Panc1 (cell line): ENCODE results near the gene TTC27. TPM values are rescaled to one million over a fixed set of nuclear protein-coding genes. Genes with fewer than 3 reads are reported as not detected.
"Not testable (repeated sequence)": the region's sequence is repeated elsewhere in the genome, so short reads cannot be mapped to it uniquely, and the experiment has no call there.

Experiments used
- ATAC-seq: fragments of 200-7000 bp; cut with Tn5 transposase; 2 replicates; pipeline ENCODE4 v1.9.1; 2020; ENCODE audit warnings: mild to moderate bottlenecking, moderate library complexity
- BruUV-seq: library from RNA; stranded (reverse); fragments of 400-500 nt; replicated peaks from 2 replicates; lab custom pipeline; 2021; lab: Mats Ljungman, UMichigan
- CTCF ChIA-PET: fragments of 300-600 bp; sonication (Branson Sonifier 250); formaldehyde crosslinking; loops from one replicate; lab custom pipeline; 2022; ENCODE audit warnings: antibody characterized with exemption; lab: Charles Lee
- POLR2A ChIA-PET: fragments of 300-600 bp; sonication (Branson Sonifier 250); formaldehyde crosslinking; loops from one replicate; lab custom pipeline; 2022; ENCODE audit warnings: antibody characterized with exemption; lab: Charles Lee
- DNase-seq: peaks from one replicate; pipeline ENCODE4 v3.0.0-alpha.2; 2010; ENCODE audit warnings: low read depth, low spot score
- H3K27ac ChIP-seq: 2 replicates; pipeline ENCODE4 v1.5.1; 2011; ENCODE audit warnings: mild to moderate bottlenecking, low read length, inconsistent platforms
- H3K27me3 ChIP-seq: fragments of 200-500 bp; sonication (Bioruptor generic); 2 replicates; pipeline ENCODE4 v1.6.0; 2014; ENCODE audit warnings: low read length, inconsistent platforms; ENCODE audit not compliant: control insufficient read depth, insufficient read depth
- H3K36me3 ChIP-seq: fragments of 200-500 bp; sonication (Bioruptor generic); 2 replicates; pipeline ENCODE4 v1.5.1; 2014; ENCODE audit warnings: inconsistent platforms, mild to moderate bottlenecking, low read length, moderate library complexity; ENCODE audit not compliant: control insufficient read depth, insufficient read depth
- H3K4me1 ChIP-seq: 2 replicates; pipeline ENCODE4 v1.5.1; 2011; ENCODE audit warnings: inconsistent platforms, mild to moderate bottlenecking, low read length, moderate library complexity; ENCODE audit not compliant: control insufficient read depth, insufficient read depth
- H3K4me3 ChIP-seq, 2 experiments: 2 replicates each; pipeline ENCODE4 v1.5.1; 2011 to 2012; ENCODE audit warnings: low read depth in 2 of 2, low read length in 2 of 2, mild to moderate bottlenecking in 2 of 2, inconsistent platforms in 1 of 2, moderate library complexity in 1 of 2
- H3K9me3 ChIP-seq: fragments of 200-500 bp; sonication (Bioruptor generic); 2 replicates; pipeline ENCODE4 v1.5.1; 2014; ENCODE audit warnings: low read depth, mild to moderate bottlenecking, inconsistent platforms, low read length, moderate library complexity; ENCODE audit not compliant: control insufficient read depth, insufficient read depth
- CTCF ChIP-seq: fragments of 450-650 bp; IDR thresholded peaks from 2 replicates; pipeline ENCODE4 v1.5.1; 2017; ENCODE audit warnings: mild to moderate bottlenecking
- POLR2AphosphoS5 ChIP-seq: IDR thresholded peaks from 2 replicates; pipeline ENCODE4 v1.6.1; 2012; ENCODE audit warnings: mild to moderate bottlenecking, low read depth, low read length, moderate library complexity
- REST ChIP-seq, 2 experiments: IDR thresholded peaks; 2 replicates each; pipeline ENCODE4 v1.6.1; 2011 to 2012; ENCODE audit warnings: low read depth in 2 of 2, control low read depth in 1 of 2, low read length in 1 of 2, mild to moderate bottlenecking in 1 of 2, moderate library complexity in 1 of 2; ENCODE audit not compliant: insufficient read depth in 1 of 2
- SIN3A ChIP-seq: IDR thresholded peaks from 2 replicates; pipeline ENCODE4 v1.6.1; 2012; ENCODE audit warnings: low read depth, mild to moderate bottlenecking, low read length, moderate library complexity, borderline replicate concordance; ENCODE audit not compliant: insufficient read depth
- TCF7L2 ChIP-seq: IDR thresholded peaks from 2 replicates; pipeline ENCODE4 v1.6.1; 2011; ENCODE audit warnings: mild to moderate bottlenecking, low read depth, low read length, inconsistent platforms
- in situ Hi-C: cut with HindIII; loops from 2 replicates; pipeline ENCODE4 v1.10.0; 2016; ENCODE audit warnings: low sequenced_read_pairs, low pct_unique_long_range_greater_than_20kb
- intact Hi-C: fragments of 100-400 bp; cut with micrococcal nuclease; formaldehyde crosslinking; loops from one replicate; pipeline ENCODE4 v1.10.0; 2022; ENCODE audit not compliant: unreplicated experiment
- total RNA-seq: library from RNA; stranded (reverse); gene quantifications from one replicate; pipeline ENCODE4 v1.2.1, GENCODE V29; 2021; ENCODE audit not compliant: unreplicated experiment

The TTC27 gene
- total RNA-seq, 1 experiment from 2014 or later: 24.7 TPM

- POLR2A ChIA-PET: no interaction called here
- in situ Hi-C loops: no loop called here
Measured at GRCh38 chr2:32752952-32753351, 125.1 kb downstream of the TTC27 start.

DNA sequence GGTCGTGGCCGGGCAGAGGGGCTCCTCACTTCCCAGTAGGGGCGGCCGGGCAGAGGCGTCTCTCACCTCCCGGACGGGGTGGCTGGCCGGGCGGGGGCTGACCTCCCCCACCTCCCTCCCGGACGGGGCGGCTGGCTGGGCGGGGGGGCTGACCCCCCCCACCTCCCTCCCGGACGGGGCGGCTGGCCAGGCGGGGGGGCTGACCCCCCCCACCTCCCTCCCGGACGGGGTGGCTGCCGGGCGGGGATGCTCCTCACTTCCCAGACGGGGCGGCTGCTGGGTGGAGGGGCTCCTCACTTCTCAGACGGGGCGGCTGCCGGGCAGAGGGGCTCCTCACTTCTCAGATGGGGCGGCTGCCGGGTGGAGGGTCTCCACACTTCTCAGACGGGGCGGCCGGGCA, 126.8 kb downstream of the TTC27 start:
- POLR2A ChIA-PET, BruUV-seq, H3K36me3 ChIP-seq, intact Hi-C loops, H3K27ac ChIP-seq, ATAC-seq, CTCF ChIA-PET, H3K4me3 ChIP-seq, in situ Hi-C loops, H3K4me1 ChIP-seq, DNase-seq, H3K9me3 ChIP-seq, H3K27me3 ChIP-seq: not testable (repeated sequence)

More at GRCh38 chr2:32752952-32753351, 125.1 kb downstream of the TTC27 start:
- no peaks in the 10 kb centered on the region for H3K4me1 ChIP-seq
- TF ChIP-seq POLR2AphosphoS5 (no peak), TCF7L2 (no peak), CTCF (no peak), REST (IDR thresholded peaks at IDR 0.05; ENCODE audit: insufficient read depth in 1 of 2, low read depth in 2 of 2, low read length in 1 of 2) (no peak), SIN3A (no peak)
- no peaks in the 10 kb centered on the region for H3K27me3 ChIP-seq
- DNase-seq (no peak), ATAC-seq (no peak)
- H3K9me3 ChIP-seq: no peaks in the 10 kb centered on the region
- H3K36me3 ChIP-seq: no peaks in the 10 kb centered on the region
- H3K4me3 ChIP-seq: no peak overlapping the region
- BruUV-seq: no TSS peak
- CTCF ChIA-PET: no interaction called here
- H3K27ac ChIP-seq: no peak overlapping the region
- intact Hi-C loops: no loop called here

DNA sequence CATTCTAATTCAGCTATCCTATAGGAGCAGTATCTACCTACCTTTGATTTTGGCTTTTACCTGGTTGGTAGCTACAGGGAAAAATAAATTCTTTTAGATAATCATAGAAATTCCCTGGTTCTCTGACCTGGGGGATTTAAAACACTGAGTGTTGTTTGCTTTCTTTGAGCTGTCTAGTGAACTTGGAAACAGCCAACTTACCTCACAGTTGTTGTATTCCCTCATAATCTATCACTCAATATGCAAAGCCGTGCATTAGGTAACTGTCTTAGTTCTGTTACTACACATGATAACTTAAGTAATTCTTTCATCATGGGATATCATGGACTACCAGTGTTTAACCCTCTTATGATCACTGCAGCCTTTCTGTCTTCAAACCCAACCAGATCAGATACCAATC, 127.8 kb downstream of the TTC27 start:
- in situ Hi-C loops: no loop called here

More for the DNA sequence above, 127.8 kb downstream of the TTC27 start:
- Histone ChIP-seq H3K27me3 (no peaks in the 10 kb centered on the region), H3K27ac (no peak overlapping the region), H3K36me3 (no peaks in the 10 kb centered on the region; the same call in 1 of the 2 replicates), H3K4me1 (no peaks in the 10 kb centered on the region), H3K9me3 (no peaks in the 10 kb centered on the region), H3K4me3 (no peak overlapping the region)
- ATAC-seq (no peak), DNase-seq (no peak)
- CTCF ChIA-PET: no interaction called here
- POLR2A ChIA-PET: no interaction called here
- TF ChIP-seq REST (IDR thresholded peaks at IDR 0.05; ENCODE audit: insufficient read depth in 1 of 2, low read depth in 2 of 2, low read length in 1 of 2): no peak
- no peak for TF ChIP-seq SIN3A
- TF ChIP-seq CTCF: no peak
- TF ChIP-seq POLR2AphosphoS5: no peak
- TF ChIP-seq TCF7L2: no peak
- intact Hi-C loops: no loop called here
- no TSS peak for BruUV-seq
